Occipital lobe (tissue), 2 donors: ENCODE results near the gene FBXO42. TPM values are rescaled to one million over a fixed set of nuclear protein-coding genes. Genes with fewer than 3 reads are reported as not detected.
A peak's percentile ranks its signal among the peaks of the same experiment; 100 is the strongest.

ENCODE experiments used
- DNase-seq: peaks from one replicate; lab custom pipeline; 2025; lab: John Stamatoyannopoulos, UW
- total RNA-seq: library from RNA; depleted of rRNA; stranded (reverse); fragments of >200 nt; gene quantifications from one replicate; pipeline ENCODE4 v1.2.3, GENCODE V29; 2014

The FBXO42 gene
- total RNA-seq, 1 donor from 2014 or later: 29.5 TPM

- DNase-seq: no peak
These were observed 107.5 kb downstream of the FBXO42 start for GRCh38 chr1:16244650-16245285.

DNA sequence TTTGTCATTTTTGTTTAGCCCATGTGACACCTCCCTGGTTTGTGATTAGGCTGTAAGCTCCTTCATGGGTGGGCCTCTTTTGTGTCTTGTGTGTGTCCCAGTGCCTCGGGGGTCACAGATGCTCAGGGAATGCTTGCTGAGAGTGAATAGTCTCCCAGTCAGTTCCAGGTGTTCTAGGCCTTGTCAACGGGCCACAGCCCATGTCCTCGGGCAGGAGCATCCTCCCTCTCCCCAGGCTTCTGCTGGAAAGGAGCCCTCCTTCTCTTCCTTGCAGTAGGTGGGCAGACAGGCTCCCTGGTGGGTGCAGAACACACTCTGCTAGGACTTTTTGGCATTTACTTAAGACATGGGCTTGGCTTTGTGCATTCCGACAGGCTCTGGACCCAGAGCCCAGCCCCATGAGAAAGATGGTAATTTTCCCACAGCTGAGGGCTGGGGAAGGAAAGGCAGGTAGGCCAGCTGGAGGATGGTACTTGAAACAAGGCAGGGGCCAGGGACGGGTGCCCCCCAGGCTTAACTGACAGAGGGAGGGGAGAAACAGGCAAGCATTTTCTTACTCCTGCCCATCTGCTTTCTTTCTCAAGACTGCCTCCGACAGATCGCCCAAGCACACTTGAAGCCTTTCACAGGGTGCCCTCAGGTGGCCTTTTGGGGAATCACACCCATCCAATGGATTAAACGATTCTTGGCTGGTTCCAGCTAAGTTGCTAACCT, 108.2 kb downstream of the FBXO42 start:
- DNase-seq: peak; percentile 41

DNA sequence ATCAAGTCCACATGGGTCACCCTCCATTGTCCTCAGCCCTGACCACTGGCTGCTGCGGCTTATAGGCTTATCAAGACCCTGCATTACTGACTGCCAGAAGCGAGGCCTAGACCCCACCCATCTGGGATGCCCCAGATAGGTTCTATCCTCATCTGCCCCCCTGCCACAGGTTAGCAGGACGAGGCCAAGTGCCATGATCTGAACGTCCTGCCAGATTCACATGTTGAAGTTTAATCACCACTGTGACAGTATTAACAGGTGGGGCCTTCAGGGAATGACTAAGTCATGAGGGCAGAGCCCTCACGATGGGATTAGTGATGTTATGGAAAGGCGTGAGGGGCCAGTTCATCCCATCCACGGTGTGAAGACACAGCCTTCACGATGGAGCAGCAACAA, 109.1 kb downstream of the FBXO42 start:
- no peak for DNase-seq

DNA sequence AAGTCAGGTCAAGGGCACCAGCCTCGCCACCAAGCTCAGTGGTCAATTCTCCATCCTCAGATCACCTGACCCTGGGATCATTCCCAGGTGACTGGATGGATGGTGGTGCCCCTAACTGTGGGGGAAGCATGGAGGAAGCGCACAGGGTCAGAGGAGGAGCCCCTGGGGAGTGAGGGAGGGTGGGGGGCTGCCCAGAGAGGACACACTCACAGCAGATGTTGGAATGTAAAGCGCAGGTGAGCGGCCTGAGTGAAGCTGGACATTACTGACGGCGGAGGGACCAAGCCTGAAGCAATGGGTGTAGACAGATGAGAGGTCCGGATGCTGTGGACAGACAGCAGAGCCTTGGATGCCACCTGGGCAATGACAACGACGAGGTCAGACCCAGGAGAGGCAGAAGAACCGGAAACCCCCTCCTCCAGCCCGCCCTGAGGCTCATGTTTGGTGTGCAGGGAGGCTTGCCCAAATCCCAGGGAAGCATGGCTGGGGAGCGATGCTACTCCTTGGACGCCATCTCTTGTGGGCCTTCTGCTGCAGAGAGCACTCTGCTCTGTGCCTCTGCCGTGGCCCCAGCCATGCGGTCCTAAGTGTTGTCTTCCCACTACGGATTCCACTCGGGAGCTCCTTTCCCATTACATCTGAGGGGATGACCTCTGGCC, 109.6 kb downstream of the FBXO42 start:
- DNase-seq: no peak

- DNase-seq: no peak
These were observed 111.0 kb downstream of the FBXO42 start for GRCh38 chr1:16241221-16241708.

- DNase-seq: no peak
These were observed 112.2 kb downstream of the FBXO42 start for GRCh38 chr1:16239972-16240491.

DNA sequence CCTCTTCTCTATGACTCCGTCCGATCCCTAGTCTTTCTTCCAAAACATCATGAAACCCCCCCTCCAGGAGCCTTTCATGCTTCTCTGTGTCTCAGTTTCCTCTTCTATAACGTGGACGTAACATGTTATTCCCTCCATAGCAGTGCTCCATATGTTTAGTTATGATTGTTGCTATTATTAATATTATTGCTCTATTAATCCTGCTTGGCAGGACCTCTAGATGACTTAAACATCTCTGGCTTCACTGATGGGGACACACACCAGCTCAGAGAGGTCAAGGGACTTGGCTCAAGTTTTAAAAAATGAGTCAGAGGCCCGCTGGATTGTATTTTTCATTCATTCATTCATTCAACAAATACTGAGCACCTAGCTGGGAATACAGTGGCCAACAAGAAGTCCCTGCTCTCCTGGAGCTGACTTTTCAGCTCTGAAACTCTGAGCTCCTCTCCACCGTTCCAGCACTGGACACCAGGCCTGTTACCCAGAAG, 114.9 kb downstream of the FBXO42 start:
- no peak for DNase-seq

GRCh38 chr1:16236511-16237342, 115.6 kb downstream of the FBXO42 start, which contains the start of gene CPLANE2:
Gene CPLANE2 (minus strand): TSS chr1:16237183. CDS start chr1:16236742, 441 bp downstream.
- DNase-seq: peak; percentile 85

GRCh38 chr1:16235944-16236510, 116.3 kb downstream of the FBXO42 start:
- no peak for DNase-seq

GRCh38 chr1:16235347-16235746, 116.9 kb downstream of the FBXO42 start:
- no peak for DNase-seq

- no peak for DNase-seq
These were observed 118.8 kb downstream of the FBXO42 start for GRCh38 chr1:16233431-16233830.

DNA sequence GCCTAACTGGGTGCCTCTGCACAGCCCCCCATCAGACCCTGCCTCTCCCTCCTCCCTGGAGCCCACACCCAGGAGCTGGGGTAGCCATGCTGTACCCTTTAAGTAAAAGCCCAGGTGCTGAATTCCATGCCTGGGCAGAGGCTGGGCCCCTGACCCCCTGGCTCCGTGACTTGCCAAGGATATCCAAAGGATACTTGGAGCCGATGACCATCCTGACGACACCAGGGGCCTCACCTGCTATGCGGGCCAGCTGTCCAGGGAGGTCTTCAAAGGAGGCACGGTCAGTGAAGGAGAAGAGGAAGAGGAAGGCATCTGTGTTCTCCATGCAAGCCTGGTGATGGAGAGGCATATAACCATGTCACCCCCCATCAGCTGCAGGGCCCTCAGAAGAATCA, 120.0 kb downstream of the FBXO42 start:
- DNase-seq: no peak

DNA sequence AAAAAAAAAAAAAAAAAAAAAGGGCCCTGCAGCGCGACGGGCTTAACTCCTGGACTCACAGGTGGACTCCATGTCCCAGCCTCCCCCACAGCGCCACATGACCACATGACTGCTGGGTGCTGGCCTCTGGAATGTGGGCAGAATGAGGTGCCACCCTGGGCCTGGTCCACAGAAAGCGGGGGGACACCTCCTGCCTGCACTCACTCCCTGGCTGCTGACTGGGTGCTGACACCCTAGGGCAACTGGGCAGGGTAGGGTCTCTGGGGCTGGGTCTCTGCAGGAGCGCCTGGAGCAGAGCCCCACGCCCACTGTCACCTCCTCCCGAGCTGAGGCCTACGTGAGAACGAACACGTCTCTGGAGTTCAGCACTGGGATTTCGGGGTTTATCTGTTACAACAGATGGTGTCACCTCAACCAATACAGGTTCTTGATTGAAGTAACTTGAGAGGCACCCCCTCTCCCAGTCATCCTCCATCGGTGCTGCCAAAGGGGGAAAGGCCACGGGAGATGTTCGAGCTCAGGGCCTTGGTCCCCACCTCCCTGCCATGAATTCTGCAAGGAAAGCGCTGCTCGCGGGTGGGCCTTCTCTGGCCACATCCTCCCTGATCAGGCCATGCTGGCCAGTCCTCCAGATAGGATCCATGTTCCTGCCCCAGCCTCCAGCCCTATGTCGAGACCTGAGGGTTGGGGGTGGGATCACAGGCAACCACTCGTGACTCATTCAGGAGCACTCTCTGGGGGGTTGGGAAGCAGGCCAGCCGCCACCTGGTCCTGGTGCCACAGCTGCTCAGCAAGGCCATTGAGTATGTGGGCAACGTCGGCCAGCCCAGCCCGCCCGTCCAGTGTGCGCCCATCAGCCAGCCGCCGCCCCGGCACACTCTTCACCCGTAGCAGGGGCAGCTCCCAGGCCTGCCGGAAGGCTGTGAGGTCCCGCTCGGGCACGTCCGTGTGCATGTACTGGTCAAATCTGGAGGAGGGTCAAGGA, 120.7 kb downstream of the FBXO42 start:
- DNase-seq: no peak

GRCh38 chr1:16230744-16231143, 121.5 kb downstream of the FBXO42 start:
- no peak for DNase-seq

DNA sequence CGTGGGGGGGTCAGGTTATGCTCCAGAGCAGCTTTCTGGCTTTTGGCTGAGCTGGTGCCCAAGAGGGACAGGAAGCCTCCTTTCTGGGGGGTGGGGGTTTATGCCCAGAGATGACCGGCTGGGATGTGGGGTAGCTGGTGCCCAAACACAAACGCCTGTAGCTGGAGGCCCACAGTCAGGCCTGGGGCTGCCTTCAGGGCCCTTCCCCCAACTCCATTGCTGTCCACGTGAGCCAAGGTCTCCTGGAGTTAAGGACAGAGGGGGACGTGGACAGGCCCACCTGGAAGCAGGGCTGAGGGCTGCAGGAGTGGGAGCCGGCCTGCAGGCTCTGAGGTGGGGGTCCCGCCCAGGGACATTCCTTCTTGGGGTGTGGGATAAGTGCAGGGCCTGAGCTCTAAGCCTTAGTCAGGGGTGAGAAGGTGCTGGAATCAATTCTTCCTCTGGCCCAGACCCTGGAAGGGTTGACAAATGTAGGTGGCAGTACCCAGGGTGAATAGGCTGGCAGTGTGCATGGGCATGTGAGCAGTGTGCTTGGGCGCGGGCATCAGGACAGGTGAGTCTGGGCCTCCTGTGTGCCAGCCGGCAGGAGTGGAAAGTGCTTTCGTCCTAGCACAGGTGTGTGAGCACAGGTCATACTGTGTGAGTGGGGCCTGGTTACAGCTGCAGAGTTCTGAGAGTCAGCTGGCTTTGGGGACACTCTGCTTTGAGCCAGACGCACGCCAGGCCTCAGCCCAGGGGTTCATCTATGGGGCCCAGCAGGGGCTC, 122.1 kb downstream of the FBXO42 start:
- DNase-seq: no peak

- DNase-seq: no peak
These were observed 125.6 kb downstream of the FBXO42 start for GRCh38 chr1:16226490-16227179.

GRCh38 chr1:16226129-16226489, 126.2 kb downstream of the FBXO42 start:
- no peak for DNase-seq

DNA sequence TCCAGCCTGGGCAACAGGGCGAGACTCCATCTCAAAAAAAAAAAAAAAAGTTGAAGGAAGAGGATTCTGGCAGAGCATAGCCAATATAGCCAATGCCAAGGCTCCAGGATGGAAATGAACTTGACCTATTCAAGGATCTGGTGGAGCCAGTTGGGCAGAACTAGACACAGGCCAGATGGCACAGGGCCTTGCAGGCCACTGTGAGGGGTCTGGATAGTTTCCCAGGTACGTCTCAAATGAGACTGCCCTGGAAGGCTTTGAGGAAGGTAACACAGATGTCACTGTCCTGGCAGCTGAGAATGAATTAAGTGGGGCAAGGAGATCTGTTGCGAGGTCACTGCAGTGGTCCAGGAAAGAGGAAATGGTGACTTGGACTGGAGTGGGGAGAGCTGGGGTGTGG, 127.8 kb downstream of the FBXO42 start:
- DNase-seq: no peak
